ENCODE data around the gene HNRNPUL1. TPM values are rescaled to one million over a fixed set of nuclear protein-coding genes. Genes with fewer than 3 reads are reported as not detected.
A peak's percentile ranks its signal among the peaks of the same experiment; 100 is the strongest.

The HNRNPUL1 gene
- total RNA-seq, 1 experiment from 2014 or later = 315 TPM

DNA sequence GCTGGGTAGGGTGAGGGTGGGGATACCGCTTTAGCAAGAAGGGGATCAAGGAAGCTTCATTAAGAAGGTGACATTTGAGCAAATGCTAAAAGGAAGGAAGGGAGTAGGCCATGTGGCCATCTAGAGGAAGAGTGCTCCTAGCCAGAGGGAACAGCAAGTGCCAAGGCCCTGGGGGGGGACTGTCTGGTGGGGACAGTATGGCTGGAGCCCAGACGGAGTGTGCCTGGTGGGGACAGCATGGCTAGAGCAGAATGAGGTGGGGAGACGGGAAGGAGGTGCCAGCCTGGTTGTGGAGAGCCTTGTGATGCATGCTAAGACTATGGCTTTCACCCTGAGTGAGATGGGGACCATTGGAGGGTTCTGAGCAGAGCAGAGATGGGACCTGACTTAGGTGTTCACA is 91.6 kb downstream of the HNRNPUL1 start:
- no peak overlapping the region for H3K18ac ChIP-seq (ENCODE audit: insufficient read length, low read depth, low read length)
- H3T11ph ChIP-seq (ENCODE audit: low read length) = no peak overlapping the region
- no peak overlapping the region for H2AK5ac ChIP-seq (ENCODE audit: insufficient read length, low read length)
- H3K56ac ChIP-seq (ENCODE audit: insufficient read length, low read depth, low read length) = no peak overlapping the region
- no peak overlapping the region for H3K4me2 ChIP-seq (ENCODE audit: insufficient read depth, insufficient read length, low read length)
- no peak overlapping the region for H4K5ac ChIP-seq (ENCODE audit: insufficient read length, low read depth, low read length)
- peak overlapping the region in 1 of 2 experiments; percentile 43; a peak in 1 of 5 replicates for H3K4me3 Mint-ChIP-seq
- no peak overlapping the region for H3K4ac ChIP-seq (ENCODE audit: low read depth, low read length)
- H3K14ac ChIP-seq (ENCODE audit: insufficient read depth, low read length) = no peak overlapping the region
- H3K27ac ChIP-seq (ENCODE audit: insufficient read length, low read depth, low read length) = no peak overlapping the region
- H2BK15ac ChIP-seq (ENCODE audit: low read depth, low read length) = no peak overlapping the region
- no CpG with 5 or more reads among the region's 3 CpGs for WGBS (ENCODE audit: extremely low coverage, insufficient read length, low lambda C conversion rate)
- no peaks in the 10 kb centered on the region for H4K20me1 ChIP-seq (ENCODE audit: control insufficient read depth, insufficient read depth, insufficient read length)
- no peaks in the 10 kb centered on the region for H3K9me3 ChIP-seq (ENCODE audit: control insufficient read depth, low read depth, low read length)
- peaks cover 0 to 10% (median 2%) of the 10 kb centered on the region in 3 experiments; a peak in 4 of 7 replicates for H3K36me3 Mint-ChIP-seq (ENCODE audit: insufficient read depth in 1 of 3, low read depth in 3 of 3)
- H3K79me1 ChIP-seq (ENCODE audit: insufficient read depth, low read depth, low read length, poor library complexity, severe bottlenecking) = no peaks in the 10 kb centered on the region
- no peak overlapping the region for H2BK20ac ChIP-seq (ENCODE audit: low read depth, low read length, poor library complexity, severe bottlenecking)
- H3K4me1 ChIP-seq (ENCODE audit: insufficient read depth, low read length) = no peaks in the 10 kb centered on the region; the same call in 1 of the 2 replicates
- H3K27me3 Mint-ChIP-seq (ENCODE audit: low read depth) = peaks cover 31% of the 10 kb centered on the region
- no peak overlapping the region for H2BK120ac ChIP-seq (ENCODE audit: low read depth, low read length, poor library complexity, severe bottlenecking)
- DNase-seq = no peak
- 0 out of 7 replicates have a peak overlapping the region, but pooled peaks of 1 of the 3 experiments have one; percentile 34 for H3K27ac Mint-ChIP-seq
- H4K91ac ChIP-seq (ENCODE audit: insufficient read length, low read depth, low read length) = no peak overlapping the region
- peaks cover 17 to 18% of the 10 kb centered on the region in 2 experiments for H3K4me1 Mint-ChIP-seq
- no peaks in the 10 kb centered on the region; a peak in 1 of 5 replicates for H3K9me3 Mint-ChIP-seq
- H3K9ac ChIP-seq (ENCODE audit: extremely low read depth, insufficient read length, low read length) = no peak overlapping the region
- H3K79me2 ChIP-seq (ENCODE audit: insufficient read depth, low read length) = no peaks in the 10 kb centered on the region
- no peak overlapping the region for H2BK5ac ChIP-seq (ENCODE audit: insufficient read length, low read length)
- peaks cover 8% of the 10 kb centered on the region; the same call in 1 of the 2 replicates for H3K27me3 ChIP-seq (ENCODE audit: insufficient read depth, low read length)
- H2AFZ ChIP-seq (ENCODE audit: low read length) = no peak overlapping the region
- H2BK12ac ChIP-seq (ENCODE audit: insufficient read length, low read depth, low read length) = no peak overlapping the region
- TF ChIP-seq, protein P1, sequence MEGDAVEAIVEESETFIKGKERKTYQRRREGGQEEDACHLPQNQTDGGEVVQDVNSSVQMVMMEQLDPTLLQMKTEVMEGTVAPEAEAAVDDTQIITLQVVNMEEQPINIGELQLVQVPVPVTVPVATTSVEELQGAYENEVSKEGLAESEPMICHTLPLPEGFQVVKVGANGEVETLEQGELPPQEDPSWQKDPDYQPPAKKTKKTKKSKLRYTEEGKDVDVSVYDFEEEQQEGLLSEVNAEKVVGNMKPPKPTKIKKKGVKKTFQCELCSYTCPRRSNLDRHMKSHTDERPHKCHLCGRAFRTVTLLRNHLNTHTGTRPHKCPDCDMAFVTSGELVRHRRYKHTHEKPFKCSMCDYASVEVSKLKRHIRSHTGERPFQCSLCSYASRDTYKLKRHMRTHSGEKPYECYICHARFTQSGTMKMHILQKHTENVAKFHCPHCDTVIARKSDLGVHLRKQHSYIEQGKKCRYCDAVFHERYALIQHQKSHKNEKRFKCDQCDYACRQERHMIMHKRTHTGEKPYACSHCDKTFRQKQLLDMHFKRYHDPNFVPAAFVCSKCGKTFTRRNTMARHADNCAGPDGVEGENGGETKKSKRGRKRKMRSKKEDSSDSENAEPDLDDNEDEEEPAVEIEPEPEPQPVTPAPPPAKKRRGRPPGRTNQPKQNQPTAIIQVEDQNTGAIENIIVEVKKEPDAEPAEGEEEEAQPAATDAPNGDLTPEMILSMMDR (conservative IDR thresholded peaks at IDR 0.05) = no peak
- H3K23me2 ChIP-seq (ENCODE audit: insufficient read length, low read depth, low read length, poor library complexity, severe bottlenecking) = peaks cover 24% of the 10 kb centered on the region
- no peak overlapping the region for H4K8ac ChIP-seq (replicated peaks; ENCODE audit: insufficient read length, low read depth, low read length)
- H3K23ac ChIP-seq (ENCODE audit: insufficient read length, low read depth, low read length) = no peak overlapping the region

All from H9 (cell line).